ENCODE results near the gene CBX8. TPM values are rescaled to one million over a fixed set of nuclear protein-coding genes. Genes with fewer than 3 reads are reported as not detected.

Gene CBX8
- total and polyA plus RNA-seq, 2 of the 8 experiments (the other 6 are each of a cell fraction or from before 2014, with no cell fraction given), result 0.09 to 2.1 TPM

- peaks cover 11% of the 10 kb centered on the region; the same call in 1 of the 2 replicates for H3K23me2 ChIP-seq (ENCODE audit: low read depth, low read length)
- 53% methylated on average over 3 of the region's 3 CpGs; no CpG with 5 or more reads in 1 of the 2 experiments for WGBS, 2 experiments (ENCODE audit: extremely low coverage in 1 of 2, insufficient coverage in 1 of 2, insufficient read length in 1 of 2, insufficient replicate concordance in 2 of 2, low coverage in 1 of 2, low lambda C conversion rate in 2 of 2, missing lambda C conversion rate in 1 of 2)
- H3K4ac ChIP-seq (replicated peaks; ENCODE audit: insufficient read length, low read depth, low read length), result no peak overlapping the region
- no peak overlapping the region for H2BK120ac ChIP-seq (replicated peaks; ENCODE audit: low read depth, low read length)
- H2AK5ac ChIP-seq (ENCODE audit: low read depth, low read length), result no peak overlapping the region
- H4K20me1 ChIP-seq (replicated peaks in 1 of 2; ENCODE audit: control insufficient read depth in 1 of 2, insufficient read depth in 2 of 2, low read length in 2 of 2), result peaks cover 0 to 11% of the 10 kb centered on the region in 2 experiments
- H3K79me2 ChIP-seq (ENCODE audit: control insufficient read depth in 1 of 2, insufficient read depth in 2 of 2, low read length in 2 of 2), result no peaks in the 10 kb centered on the region
- H3K9ac ChIP-seq (replicated peaks in 1 of 4; ENCODE audit: extremely low read depth in 1 of 4, low read depth in 3 of 4, low read length in 3 of 4), result no peak overlapping the region
- no peak overlapping the region for H4K8ac ChIP-seq (ENCODE audit: extremely low read depth, insufficient read depth, low read length)
- no peak overlapping the region for H4K5ac ChIP-seq (ENCODE audit: insufficient read length, low read depth, low read length)
- peaks cover 4 to 24% (median 15%) of the 10 kb centered on the region in 4 experiments for H3K4me1 ChIP-seq (replicated peaks in 1 of 4; ENCODE audit: control insufficient read depth in 3 of 4, insufficient read depth in 4 of 4, low read length in 3 of 4)
- 0 out of 8 replicates have a peak, but pooled peaks cover 0 to 2% (median 0%) of the 10 kb centered on the region in 4 experiments for H3K36me3 ChIP-seq (ENCODE audit: control insufficient read depth in 2 of 4, insufficient read depth in 4 of 4, low read length in 3 of 4)
- H2BK15ac ChIP-seq (ENCODE audit: low read length), result no peak overlapping the region
- no peak overlapping the region for H3K18ac ChIP-seq (ENCODE audit: extremely low read depth, low read length)
- ChIA-PET POLR2A (ENCODE audit: partially characterized antibody) (interaction anchor here (0.7 to 2.7 kb wide), 5 partner anchors 9 to 37 kb away, joined by 3 to 7 read pairs (median 3); no protein-coding TSS in a partner anchor), CTCF (ENCODE audit: partially characterized antibody) (interaction anchor here (0.6 to 1.3 kb wide), 6 partner anchors 27 to 445 kb away, joined by 3 to 6 read pairs (median 4); no protein-coding TSS in a partner anchor)
- no peak overlapping the region for H3K27ac ChIP-seq (ENCODE audit: low read depth, low read length)
- H2BK5ac ChIP-seq (ENCODE audit: low read depth, low read length), result no peak overlapping the region
- H3K4me2 ChIP-seq (ENCODE audit: insufficient read depth in 1 of 2, low read depth in 2 of 2, low read length in 2 of 2), result no peak overlapping the region
- H3K56ac ChIP-seq (replicated peaks; ENCODE audit: insufficient read length, low read depth, low read length), result no peak overlapping the region
- no peaks in the 10 kb centered on the region for H3K79me1 ChIP-seq (ENCODE audit: low read depth, low read length)
- peaks cover 19 to 39% (median 34%) of the 10 kb centered on the region in 4 experiments for H3K27me3 ChIP-seq (replicated peaks in 1 of 4; ENCODE audit: control insufficient read depth in 3 of 4, extremely low read depth in 1 of 4, insufficient read depth in 3 of 4, low read length in 3 of 4)
- no peak overlapping the region for H3K14ac ChIP-seq (ENCODE audit: insufficient read length)
- no peak overlapping the region for H2BK12ac ChIP-seq (ENCODE audit: low read depth, low read length)
- H4K91ac ChIP-seq (replicated peaks; ENCODE audit: insufficient read length, low read length), result no peak overlapping the region
- no peaks in the 10 kb centered on the region for H3K9me3 ChIP-seq (ENCODE audit: insufficient read depth in 2 of 2, low read depth in 1 of 2, low read length in 1 of 2)
- no peak overlapping the region for H2AFZ ChIP-seq (ENCODE audit: low read length)
- no peak overlapping the region for H3K4me3 ChIP-seq (ENCODE audit: extremely low read depth in 1 of 4, insufficient read depth in 2 of 4, low read depth in 3 of 4, low read length in 4 of 4)
- DNase-seq (ENCODE audit: low read depth in 1 of 2, low spot score in 2 of 2) (no peak), FAIRE-seq (no peak)
- H2BK20ac ChIP-seq (ENCODE audit: low read length), result no peak overlapping the region
- no peak overlapping the region for H3K23ac ChIP-seq (ENCODE audit: insufficient read length)
- TF ChIP-seq EZH2 (IDR thresholded peaks at IDR 0.05; ENCODE audit: low read depth, low read length, severe bottlenecking) (no peak), RFX5 (IDR thresholded peaks at IDR 0.05; ENCODE audit: borderline replicate concordance, low read depth, low read length) (no peak), RNF2 (IDR thresholded peaks at IDR 0.05; ENCODE audit: borderline replicate concordance, low read depth, low read length, missing control alignments, poor library complexity, severe bottlenecking) (no peak), ATF3 (IDR thresholded peaks at IDR 0.05; ENCODE audit: insufficient read depth, low read depth, low read length) (no peak), KDM5A (IDR thresholded peaks at IDR 0.05; ENCODE audit: low read length) (no peak), SAP30 (IDR thresholded peaks at IDR 0.05; ENCODE audit: insufficient read depth, insufficient replicate concordance, low read length) (no peak), CTCF (IDR thresholded peaks at IDR 0.05; ENCODE audit: control extremely low read depth in 1 of 3, insufficient read depth in 1 of 3, low read depth in 1 of 3, low read length in 3 of 3) (no peak), MAX (IDR thresholded peaks at IDR 0.05) (no peak), TCF12 (IDR thresholded peaks at IDR 0.05; ENCODE audit: low read depth, low read length) (no peak)
These were observed 46.9 kb downstream of the CBX8 start for GRCh38 chr17:79749958-79750357.

All from H1 (cell line).